ENCODE data around the gene ITGA11.

- TF ChIP-seq POLR2AphosphoS5 (IDR thresholded peaks at IDR 0.05; ENCODE audit: low read depth, low read length) (no peak), POLR2A (IDR thresholded peaks at IDR 0.05; ENCODE audit: low read depth, low read length) (no peak), TAF1 (IDR thresholded peaks at IDR 0.05; ENCODE audit: low read depth, low read length) (no peak), SPI1 (IDR thresholded peaks at IDR 0.05; ENCODE audit: low read depth, low read length) (no peak)
These were observed 7.5 kb upstream of the ITGA11 start for GRCh38 chr15:68439506-68439905.

Data from GM12891 (cell line).